GM12878 (cell line): ENCODE measurements around the gene CFAP57. TPM values are rescaled to one million over a fixed set of nuclear protein-coding genes. Genes with fewer than 3 reads are reported as not detected.

Experiments used
- ATAC-seq: fragments of 200-7000 bp; cut with Tn5 transposase; 3 replicates; pipeline ENCODE4 v1.9.1; 2020; ENCODE audit warnings: mild to moderate bottlenecking, moderate library complexity
- BruUV-seq: library from RNA; stranded (reverse); fragments of 400-500 nt; replicated peaks from 2 replicates; lab custom pipeline; 2021; lab: Mats Ljungman, UMichigan
- CTCF ChIA-PET: fragments of 300-600 bp; sonication (Branson Sonifier 250); formaldehyde crosslinking; extraction: SDS; loops from one replicate; lab custom pipeline; 2021; ENCODE audit warnings: inconsistent platforms; lab: Yijun Ruan, JAX
- POLR2A ChIA-PET: fragments of 350-600 bp; formaldehyde crosslinking; extraction: SDS; loops from one replicate; lab custom pipeline; 2021; ENCODE audit warnings: inconsistent platforms; lab: Charles Lee
- RAD21 ChIA-PET: fragments of 300-600 bp; sonication (Branson Sonifier 250); formaldehyde crosslinking; loops from one replicate; lab custom pipeline; 2023; ENCODE audit warnings: antibody characterized with exemption; ENCODE audit not compliant: unreplicated experiment; lab: Charles Lee
- SMC1A ChIA-PET: fragments of 300-600 bp; sonication (Branson Sonifier 250); formaldehyde crosslinking; loops from one replicate; lab custom pipeline; 2023; ENCODE audit not compliant: unreplicated experiment, uncharacterized antibody; lab: Charles Lee
- DNase-seq: peaks from one replicate; pipeline ENCODE4 v3.0.0-alpha.2; 2011; ENCODE audit warnings: low read depth, low spot score
- FAIRE-seq: peaks from 3 replicates; lab custom pipeline; 2011; peaks lifted over from hg19 to GRCh38; lab: Jason Lieb, UNC
- H2AFZ ChIP-seq: 2 replicates; pipeline ENCODE4 v1.6.0; 2011; ENCODE audit warnings: low read depth, low read length, control low read depth; ENCODE audit not compliant: control insufficient read depth
- H3K27ac ChIP-seq: 2 replicates; pipeline ENCODE4 v1.5.1; 2011; ENCODE audit warnings: control low read depth; ENCODE audit not compliant: control insufficient read depth, insufficient read depth
- H3K27me3 ChIP-seq, 2 experiments: replicated peaks in 1 of 2; 2 replicates each; pipeline versions ENCODE4 v1.6.0 to v1.6.1; 2011; ENCODE audit warnings: low read length in 1 of 2; ENCODE audit not compliant: control insufficient read depth in 2 of 2, insufficient read depth in 2 of 2
- H3K36me3 ChIP-seq, 2 experiments: 2 replicates each; pipeline ENCODE4 v1.5.1; 2011; ENCODE audit warnings: low read length in 1 of 2; ENCODE audit not compliant: control insufficient read depth in 2 of 2, insufficient read depth in 2 of 2
- H3K4me1 ChIP-seq: 2 replicates; pipeline ENCODE4 v1.6.1; 2011; ENCODE audit warnings: mild to moderate bottlenecking, low read length, moderate library complexity, mixed read lengths; ENCODE audit not compliant: control insufficient read depth, insufficient read depth
- H3K4me2 ChIP-seq: 2 replicates; pipeline ENCODE4 v1.6.0; 2011; ENCODE audit warnings: control low read depth; ENCODE audit not compliant: control insufficient read depth, insufficient read depth
- H3K4me3 ChIP-seq: fragments of 200-600 bp; sonication (generic); 2 replicates; pipeline ENCODE4 v1.5.1; 2016
- H3K79me2 ChIP-seq: 2 replicates; pipeline ENCODE4 v1.6.0; 2011; ENCODE audit warnings: low read length; ENCODE audit not compliant: control insufficient read depth, insufficient read depth
- H3K9ac ChIP-seq: 2 replicates; pipeline ENCODE4 v1.8.0; 2011; ENCODE audit warnings: low read length, control low read depth, mixed read lengths; ENCODE audit not compliant: control insufficient read depth, insufficient read depth
- H3K9me3 ChIP-seq: replicated peaks from 3 replicates; pipeline ENCODE4 v1.5.1; 2011; ENCODE audit warnings: mild to moderate bottlenecking, low read length; ENCODE audit not compliant: control insufficient read depth, insufficient read depth
- H4K20me1 ChIP-seq: 2 replicates; pipeline ENCODE4 v1.6.0; 2011; ENCODE audit not compliant: control insufficient read depth, insufficient read depth
- CHD2 ChIP-seq: IDR thresholded peaks from 2 replicates; pipeline ENCODE4 v1.6.1; 2011; ENCODE audit warnings: low read depth, low read length, improper control_type of control experiment, borderline replicate concordance
- FOXM1 ChIP-seq: IDR thresholded peaks from 2 replicates; pipeline ENCODE4 v1.6.1; 2012; ENCODE audit warnings: low read depth, mild to moderate bottlenecking, inconsistent platforms, low read length, moderate library complexity
- HDAC2 ChIP-seq: fragments of 200-600 bp; sonication (generic); IDR thresholded peaks from 2 replicates; pipeline ENCODE4 v1.6.1; 2017
- NR2F1 ChIP-seq: fragments of 450-650 bp; conservative IDR thresholded peaks from 2 replicates; pipeline ENCODE4 v1.6.1; 2017; ENCODE audit warnings: mild to moderate bottlenecking
- RBBP5 ChIP-seq: fragments of 200-600 bp; sonication (generic); conservative IDR thresholded peaks from 2 replicates; pipeline ENCODE4 v1.6.1; 2016
- SREBF1 ChIP-seq: IDR thresholded peaks from 2 replicates; pipeline ENCODE4 v1.6.1; 2012; ENCODE audit warnings: mild to moderate bottlenecking, low read length
- SREBF2 ChIP-seq: IDR thresholded peaks from 2 replicates; pipeline ENCODE4 v1.6.1; 2012; ENCODE audit warnings: mild to moderate bottlenecking, low read length
- TBL1XR1 ChIP-seq: IDR thresholded peaks from 2 replicates; pipeline ENCODE4 v1.6.1; 2012; ENCODE audit warnings: low read depth, low read length, improper control_type of control experiment
- USF1 ChIP-seq: IDR thresholded peaks from 2 replicates; pipeline ENCODE4 v1.6.1; 2011; ENCODE audit warnings: borderline replicate concordance, low read depth, mild to moderate bottlenecking, moderate library complexity, mixed read lengths, low read length; ENCODE audit not compliant: insufficient read depth; ENCODE audit errors: extremely low read length
- YY1 ChIP-seq: IDR thresholded peaks from 2 replicates; pipeline ENCODE4 v1.6.1; 2011; ENCODE audit warnings: low read depth, mild to moderate bottlenecking, low read length
- ZNF24 ChIP-seq: fragments of 450-650 bp; IDR thresholded peaks from 2 replicates; pipeline ENCODE4 v1.6.1; 2017; ENCODE audit warnings: antibody characterized with exemption, mild to moderate bottlenecking
- ZSCAN29 ChIP-seq: fragments of 450-650 bp; IDR thresholded peaks from 2 replicates; pipeline ENCODE4 v1.6.1; 2017; ENCODE audit warnings: mild to moderate bottlenecking, moderate library complexity
- WGBS: methylation state at CpG from one replicate; pipeline ENCODE4 v1.1.6; 2016; ENCODE audit warnings: low lambda C conversion rate; ENCODE audit not compliant: insufficient replicate concordance, insufficient coverage; ENCODE audit errors: missing lambda C conversion rate; 5-methylcytosine and 5-hydroxymethylcytosine counted together
- in situ Hi-C: fragments of 300-500 bp; cut with MboI; formaldehyde crosslinking; loops from 9 replicates; pipeline ENCODE4 v1.14.3; 2018; ENCODE audit warnings: mixed read lengths
- intact Hi-C: fragments of 100-400 bp; cut with micrococcal nuclease; formaldehyde crosslinking; loops from one replicate; pipeline ENCODE4 v1.14.2; 2022; ENCODE audit not compliant: unreplicated experiment
- polyA plus RNA-seq, 11 experiments: library from polyadenylated mRNA; depleted of rRNA in 4 of 11; unstranded in 6 of 11; stranded (reverse) in 5 of 11; fragments of >200 nt; fragmentation: Nextera tagmentation in 4 of 11; fragmentation: Illumina TruSeq in 1 of 11; extraction: Ambion mirVana in 4 of 11; extraction: Trizol in 1 of 11; gene quantifications; 1 replicate in 1 of 11; 2 replicates in 10 of 11; pipeline versions ENCODE4 v1.2.1 to v1.2.3, GENCODE V29; 2011 to 2016; ENCODE audit warnings: inconsistent platforms in 2 of 11, missing spikeins in 2 of 11, low read depth in 1 of 11
- total RNA-seq, 4 experiments: library from RNA; depleted of rRNA in 3 of 4; stranded (reverse); fragments of >200 nt in 3 of 4; fragmentation: Illumina TruSeq in 1 of 4; extraction: Trizol in 1 of 4; gene quantifications; 2 replicates each; pipeline versions ENCODE4 v1.2.1 to v1.2.3, GENCODE V29; 2013 to 2021
- TF ChIP-seq, protein P1 (sequence below): IDR thresholded peaks from 2 replicates; pipeline ENCODE4 v1.6.1; 2012; ENCODE audit warnings: low read depth, low read length, improper control_type of control experiment
- TF ChIP-seq, protein P2 (sequence below): fragments of 450-650 bp; IDR thresholded peaks from 2 replicates; pipeline ENCODE4 v1.6.1; 2017; ENCODE audit warnings: low read depth, mild to moderate bottlenecking, moderate library complexity

The CFAP57 gene
- total and polyA plus RNA-seq, 10 of the 15 experiments (the other 5 are each of a cell fraction or from before 2014, with no cell fraction given), result 0.45 to 4.8 (median 1.3) TPM

- POLR2A ChIA-PET, result no interaction called here
- Histone ChIP-seq H3K79me2 (no peaks in the 10 kb centered on the region), H3K36me3 (no peaks in the 10 kb centered on the region), H3K9ac (no peak overlapping the region), H3K27me3 (no peaks in the 10 kb centered on the region), H4K20me1 (no peaks in the 10 kb centered on the region)
- in situ Hi-C loops, result no loop called here
- 86% methylated on average over 6 of the region's 6 CpGs for WGBS
- intact Hi-C loops, result no loop called here
- TF ChIP-seq HDAC2 (no peak), RBBP5 (no peak), FOXM1 (no peak)
- TF ChIP-seq, all 136 proteins: peak for 0
- SMC1A ChIA-PET, result no interaction called here
- BruUV-seq, result no TSS peak
- Histone ChIP-seq H3K9me3 (no peaks in the 10 kb centered on the region; the same call in 2 of the 3 replicates), H2AFZ (no peak overlapping the region), H3K27ac (no peak overlapping the region), H3K4me1 (no peaks in the 10 kb centered on the region), H3K4me2 (no peak overlapping the region), H3K4me3 (no peak overlapping the region)
- CTCF ChIA-PET, result no interaction called here
- RAD21 ChIA-PET, result no interaction called here
- ATAC-seq (no peak), FAIRE-seq (no peak), DNase-seq (no peak)
Observed at GRCh38 chr1:43247256-43247921, 75.3 kb downstream of the CFAP57 start.

DNA sequence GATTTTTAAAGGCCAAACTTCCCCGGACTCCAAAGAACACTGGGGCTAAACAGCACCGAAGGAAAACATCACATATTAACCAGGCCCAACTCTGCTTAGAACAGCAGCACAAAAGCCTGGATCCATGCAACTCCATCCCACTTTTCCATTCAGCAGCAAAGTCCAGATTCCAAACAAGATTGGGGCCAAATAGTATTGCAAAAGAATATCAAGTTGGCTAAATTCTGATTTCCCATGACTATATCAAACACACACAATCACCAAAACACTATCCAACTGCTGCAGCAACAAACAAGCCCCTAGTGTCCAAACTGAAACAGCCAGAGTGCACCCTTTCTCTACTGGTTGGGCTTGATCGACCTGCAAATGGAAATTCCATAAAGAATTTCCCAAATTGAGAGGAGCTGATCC lies 78.2 kb downstream of the CFAP57 start:
- no peak for ATAC-seq
- ChIA-PET POLR2A (no interaction called here), RAD21 (no interaction called here), CTCF (interaction anchor here (0.6 kb wide), 1 partner anchor 16 kb away, joined by 4 read pairs; no protein-coding TSS in a partner anchor), SMC1A (no interaction called here)
- Histone ChIP-seq H3K9ac (no peak overlapping the region), H3K9me3 (no peaks in the 10 kb centered on the region; the same call in 2 of the 3 replicates), H4K20me1 (no peaks in the 10 kb centered on the region), H3K27ac (no peak overlapping the region), H3K27me3 (no peaks in the 10 kb centered on the region), H3K79me2 (no peaks in the 10 kb centered on the region), H3K4me3 (no peak overlapping the region), H3K4me1 (no peaks in the 10 kb centered on the region), H3K36me3 (no peaks in the 10 kb centered on the region), H2AFZ (no peak overlapping the region), H3K4me2 (no peak overlapping the region)
- intact Hi-C loops, result no loop called here
- no peak for FAIRE-seq
- in situ Hi-C loops, result no loop called here
- DNase-seq, result no peak
- 67% methylated on average over 3 of the region's 3 CpGs for WGBS
- TF ChIP-seq, protein P1, sequence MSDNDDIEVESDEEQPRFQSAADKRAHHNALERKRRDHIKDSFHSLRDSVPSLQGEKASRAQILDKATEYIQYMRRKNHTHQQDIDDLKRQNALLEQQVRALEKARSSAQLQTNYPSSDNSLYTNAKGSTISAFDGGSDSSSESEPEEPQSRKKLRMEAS, result no peak
- TF ChIP-seq ZSCAN29 (no peak), SREBF1 (no peak), TBL1XR1 (no peak), YY1 (no peak), NR2F1 (no peak), ZNF24 (no peak), USF1 (no peak), SREBF2 (no peak), CHD2 (no peak)
- TF ChIP-seq, protein P2, sequence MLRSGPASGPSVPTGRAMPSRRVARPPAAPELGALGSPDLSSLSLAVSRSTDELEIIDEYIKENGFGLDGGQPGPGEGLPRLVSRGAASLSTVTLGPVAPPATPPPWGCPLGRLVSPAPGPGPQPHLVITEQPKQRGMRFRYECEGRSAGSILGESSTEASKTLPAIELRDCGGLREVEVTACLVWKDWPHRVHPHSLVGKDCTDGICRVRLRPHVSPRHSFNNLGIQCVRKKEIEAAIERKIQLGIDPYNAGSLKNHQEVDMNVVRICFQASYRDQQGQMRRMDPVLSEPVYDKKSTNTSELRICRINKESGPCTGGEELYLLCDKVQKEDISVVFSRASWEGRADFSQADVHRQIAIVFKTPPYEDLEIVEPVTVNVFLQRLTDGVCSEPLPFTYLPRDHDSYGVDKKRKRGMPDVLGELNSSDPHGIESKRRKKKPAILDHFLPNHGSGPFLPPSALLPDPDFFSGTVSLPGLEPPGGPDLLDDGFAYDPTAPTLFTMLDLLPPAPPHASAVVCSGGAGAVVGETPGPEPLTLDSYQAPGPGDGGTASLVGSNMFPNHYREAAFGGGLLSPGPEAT, result no peak
- BruUV-seq, result no TSS peak
